HepG2 (cell line): ENCODE data around the gene OSGEPL1. TPM values are rescaled to one million over a fixed set of nuclear protein-coding genes. Genes with fewer than 3 reads are reported as not detected.

Source experiments
- CAMTA2 ChIP-seq: sonication (generic); formaldehyde crosslinking; IDR thresholded peaks from 2 replicates; pipeline ENCODE4 v1.4.0; 2020; ENCODE audit warnings: mild to moderate bottlenecking, missing genetic modification reagents, borderline replicate concordance
- GPN1 ChIP-seq: sonication (generic); formaldehyde crosslinking; IDR thresholded peaks from 2 replicates; pipeline ENCODE4 v1.5.1; 2020; ENCODE audit warnings: missing genetic modification reagents, borderline replicate concordance
- MED8 ChIP-seq: sonication (generic); formaldehyde crosslinking; IDR thresholded peaks from 2 replicates; pipeline ENCODE4 v1.8.1; 2023; ENCODE audit warnings: mild to moderate bottlenecking, missing genetic modification reagents; ENCODE audit not compliant: insufficient replicate concordance
- NR2F2 ChIP-seq: IDR thresholded peaks from 2 replicates; pipeline ENCODE4 v1.6.1; 2012; ENCODE audit warnings: low read depth, inconsistent platforms, borderline replicate concordance
- SALL2 ChIP-seq: sonication (generic); formaldehyde crosslinking; IDR thresholded peaks from 2 replicates; pipeline ENCODE4 v1.8.1; 2023; ENCODE audit warnings: mild to moderate bottlenecking, missing genetic modification reagents, inconsistent platforms
- SIN3A ChIP-seq: IDR thresholded peaks from 2 replicates; pipeline ENCODE4 v1.6.1; 2011; ENCODE audit warnings: low read depth, mild to moderate bottlenecking, control low read depth, low read length, borderline replicate concordance
- U2AF2 ChIP-seq: fragments of 200-400 bp; formaldehyde crosslinking; IDR thresholded peaks from 2 replicates; pipeline ENCODE4 v1.6.1; 2017; ENCODE audit warnings: low read depth, mild to moderate bottlenecking, low read length
- ZFP1 ChIP-seq: IDR thresholded peaks from 2 replicates; pipeline ENCODE4 v1.6.1; 2016
- ZFP90 ChIP-seq: sonication (generic); formaldehyde crosslinking; IDR thresholded peaks from 2 replicates; pipeline ENCODE4 v1.8.0; 2022; ENCODE audit warnings: missing genetic modification reagents, mild to moderate bottlenecking, inconsistent platforms, borderline replicate concordance
- ZNF33B ChIP-seq: sonication (generic); formaldehyde crosslinking; IDR thresholded peaks from 2 replicates; pipeline ENCODE4 v1.5.1; 2020; ENCODE audit warnings: mild to moderate bottlenecking, missing genetic modification reagents
- ZNF446 ChIP-seq: sonication (generic); formaldehyde crosslinking; IDR thresholded peaks from 2 replicates; pipeline ENCODE4 v1.5.0; 2020; ENCODE audit warnings: mild to moderate bottlenecking, missing genetic modification reagents
- ZNF790 ChIP-seq: sonication (generic); formaldehyde crosslinking; IDR thresholded peaks from 2 replicates; pipeline ENCODE4 v1.8.0; 2022; ENCODE audit warnings: missing genetic modification reagents, mild to moderate bottlenecking, borderline replicate concordance
- polyA plus RNA-seq, 8 experiments: library from polyadenylated mRNA; depleted of rRNA in 3 of 8; stranded (reverse) in 7 of 8; unstranded in 1 of 8; fragments of >200 nt; fragmentation: Illumina TruSeq in 4 of 8; extraction: Trizol in 4 of 8; gene quantifications; 2 replicates each; pipeline versions ENCODE4 v1.2.1 to v1.2.3, GENCODE V29; 2011 to 2016; ENCODE audit warnings: low read depth in 4 of 8, missing spikeins in 1 of 8, mixed read lengths in 1 of 8; ENCODE audit not compliant: insufficient read depth in 1 of 8
- total RNA-seq, 5 experiments: library from RNA; depleted of rRNA; stranded (reverse); fragments of >200 nt; fragmentation: Illumina TruSeq; extraction: Trizol; gene quantifications; 2 replicates each; pipeline ENCODE4 v1.2.3, GENCODE V29; 2016; ENCODE audit warnings: low read depth in 1 of 5
- TF ChIP-seq, protein P1 (sequence below): sonication (generic); formaldehyde crosslinking; IDR thresholded peaks from 2 replicates; pipeline ENCODE4 v1.5.1; 2020; ENCODE audit warnings: mild to moderate bottlenecking, missing genetic modification reagents, moderate library complexity
- TF ChIP-seq, protein P2 (sequence below): sonication (generic); formaldehyde crosslinking; IDR thresholded peaks from 2 replicates; pipeline ENCODE4 v1.8.1; 2022; ENCODE audit warnings: mild to moderate bottlenecking, missing genetic modification reagents
- TF ChIP-seq, protein P3 (sequence below): sonication (generic); formaldehyde crosslinking; IDR thresholded peaks from 2 replicates; pipeline ENCODE4 v1.4.0; 2020; ENCODE audit warnings: missing genetic modification reagents
- TF ChIP-seq, protein P4 (sequence below): sonication (generic); formaldehyde crosslinking; IDR thresholded peaks from 2 replicates; pipeline ENCODE4 v1.4.0; 2020; ENCODE audit warnings: missing genetic modification reagents
- TF ChIP-seq, protein P5 (sequence below): sonication (generic); formaldehyde crosslinking; IDR thresholded peaks from 2 replicates; pipeline ENCODE4 v1.4.0; 2020; ENCODE audit warnings: missing genetic modification reagents
- TF ChIP-seq, protein P6 (sequence below): sonication (generic); formaldehyde crosslinking; IDR thresholded peaks from 2 replicates; pipeline ENCODE4 v1.5.1; 2020; ENCODE audit warnings: missing genetic modification reagents, mild to moderate bottlenecking, borderline replicate concordance
- TF ChIP-seq, protein P7 (sequence below): sonication (generic); formaldehyde crosslinking; IDR thresholded peaks from 2 replicates; pipeline ENCODE4 v1.9.0; 2022; ENCODE audit warnings: low read depth, missing genetic modification reagents

OSGEPL1 gene
- total and polyA plus RNA-seq, 2 of the 13 experiments (the other 11 are each of a cell fraction or from before 2014, with no cell fraction given) = 10.2 to 10.8 TPM

DNA sequence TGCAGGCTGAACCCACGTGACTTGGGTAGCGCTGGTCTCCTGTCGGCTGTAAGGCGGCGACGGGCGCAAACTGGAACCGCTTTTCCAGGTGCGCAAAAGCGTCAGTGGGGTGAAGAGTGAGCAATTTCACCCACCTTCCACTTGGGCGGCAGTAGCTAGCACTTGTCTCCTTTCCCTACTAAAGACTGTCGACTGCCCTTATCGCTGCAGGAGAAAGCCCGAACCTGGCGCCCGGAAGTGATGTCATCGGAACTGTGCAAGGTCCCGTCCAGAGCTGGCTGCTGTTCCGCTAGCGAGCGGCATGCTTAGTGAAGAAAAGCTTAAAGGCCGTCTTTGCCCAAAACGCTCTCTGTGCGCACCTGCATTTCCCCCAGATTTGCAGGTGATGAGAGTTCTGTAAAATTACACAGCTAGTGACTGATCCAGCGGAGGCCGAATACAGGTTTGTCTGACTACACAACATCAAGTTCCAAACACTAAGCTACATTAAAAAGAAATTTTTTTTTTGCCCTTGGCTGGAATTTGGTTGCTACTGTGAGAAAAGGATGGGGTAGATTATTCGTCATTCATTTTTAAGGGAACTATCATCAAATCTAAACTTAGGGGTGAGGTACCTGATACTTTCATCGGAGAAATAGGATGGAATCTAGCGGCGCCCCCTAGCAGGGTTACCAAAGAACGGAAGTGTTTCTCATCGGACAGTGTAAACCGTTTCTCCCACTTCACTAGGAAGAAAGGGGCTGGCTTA lies at the start of gene OSGEPL1 (continued):
- TF ChIP-seq ZFP90 (CRISPR knock-in tag) (peak; percentile 94; the same call in 1 of the 2 replicates), U2AF2 (no peak), CAMTA2 (CRISPR knock-in tag) (no peak), ZNF790 (CRISPR knock-in tag) (no peak), SALL2 (CRISPR knock-in tag) (no peak), ZNF33B (CRISPR knock-in tag) (peak; percentile 87), GPN1 (CRISPR knock-in tag) (no peak), MED8 (CRISPR knock-in tag) (peak; percentile 24), ZNF446 (no peak), SIN3A (peak; percentile 93), NR2F2 (no peak), ZFP1 (CRISPR knock-in tag) (peak; percentile 12; the same call in 1 of the 2 replicates)
- TF ChIP-seq, protein P1, sequence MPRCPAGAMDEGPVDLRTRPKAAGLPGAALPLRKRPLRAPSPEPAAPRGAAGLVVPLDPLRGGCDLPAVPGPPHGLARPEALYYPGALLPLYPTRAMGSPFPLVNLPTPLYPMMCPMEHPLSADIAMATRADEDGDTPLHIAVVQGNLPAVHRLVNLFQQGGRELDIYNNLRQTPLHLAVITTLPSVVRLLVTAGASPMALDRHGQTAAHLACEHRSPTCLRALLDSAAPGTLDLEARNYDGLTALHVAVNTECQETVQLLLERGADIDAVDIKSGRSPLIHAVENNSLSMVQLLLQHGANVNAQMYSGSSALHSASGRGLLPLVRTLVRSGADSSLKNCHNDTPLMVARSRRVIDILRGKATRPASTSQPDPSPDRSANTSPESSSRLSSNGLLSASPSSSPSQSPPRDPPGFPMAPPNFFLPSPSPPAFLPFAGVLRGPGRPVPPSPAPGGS (CRISPR knock-in tag) = no peak; the same call in 1 of the 2 replicates
- TF ChIP-seq, protein P2, sequence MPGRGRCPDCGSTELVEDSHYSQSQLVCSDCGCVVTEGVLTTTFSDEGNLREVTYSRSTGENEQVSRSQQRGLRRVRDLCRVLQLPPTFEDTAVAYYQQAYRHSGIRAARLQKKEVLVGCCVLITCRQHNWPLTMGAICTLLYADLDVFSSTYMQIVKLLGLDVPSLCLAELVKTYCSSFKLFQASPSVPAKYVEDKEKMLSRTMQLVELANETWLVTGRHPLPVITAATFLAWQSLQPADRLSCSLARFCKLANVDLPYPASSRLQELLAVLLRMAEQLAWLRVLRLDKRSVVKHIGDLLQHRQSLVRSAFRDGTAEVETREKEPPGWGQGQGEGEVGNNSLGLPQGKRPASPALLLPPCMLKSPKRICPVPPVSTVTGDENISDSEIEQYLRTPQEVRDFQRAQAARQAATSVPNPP (CRISPR knock-in tag) = peak; percentile 94
- TF ChIP-seq, protein P3, sequence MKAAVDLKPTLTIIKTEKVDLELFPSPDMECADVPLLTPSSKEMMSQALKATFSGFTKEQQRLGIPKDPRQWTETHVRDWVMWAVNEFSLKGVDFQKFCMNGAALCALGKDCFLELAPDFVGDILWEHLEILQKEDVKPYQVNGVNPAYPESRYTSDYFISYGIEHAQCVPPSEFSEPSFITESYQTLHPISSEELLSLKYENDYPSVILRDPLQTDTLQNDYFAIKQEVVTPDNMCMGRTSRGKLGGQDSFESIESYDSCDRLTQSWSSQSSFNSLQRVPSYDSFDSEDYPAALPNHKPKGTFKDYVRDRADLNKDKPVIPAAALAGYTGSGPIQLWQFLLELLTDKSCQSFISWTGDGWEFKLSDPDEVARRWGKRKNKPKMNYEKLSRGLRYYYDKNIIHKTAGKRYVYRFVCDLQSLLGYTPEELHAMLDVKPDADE (CRISPR knock-in tag) = no peak
- TF ChIP-seq, protein P4, sequence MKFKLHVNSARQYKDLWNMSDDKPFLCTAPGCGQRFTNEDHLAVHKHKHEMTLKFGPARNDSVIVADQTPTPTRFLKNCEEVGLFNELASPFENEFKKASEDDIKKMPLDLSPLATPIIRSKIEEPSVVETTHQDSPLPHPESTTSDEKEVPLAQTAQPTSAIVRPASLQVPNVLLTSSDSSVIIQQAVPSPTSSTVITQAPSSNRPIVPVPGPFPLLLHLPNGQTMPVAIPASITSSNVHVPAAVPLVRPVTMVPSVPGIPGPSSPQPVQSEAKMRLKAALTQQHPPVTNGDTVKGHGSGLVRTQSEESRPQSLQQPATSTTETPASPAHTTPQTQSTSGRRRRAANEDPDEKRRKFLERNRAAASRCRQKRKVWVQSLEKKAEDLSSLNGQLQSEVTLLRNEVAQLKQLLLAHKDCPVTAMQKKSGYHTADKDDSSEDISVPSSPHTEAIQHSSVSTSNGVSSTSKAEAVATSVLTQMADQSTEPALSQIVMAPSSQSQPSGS (CRISPR knock-in tag) = peak; percentile 95
- TF ChIP-seq, protein P5, sequence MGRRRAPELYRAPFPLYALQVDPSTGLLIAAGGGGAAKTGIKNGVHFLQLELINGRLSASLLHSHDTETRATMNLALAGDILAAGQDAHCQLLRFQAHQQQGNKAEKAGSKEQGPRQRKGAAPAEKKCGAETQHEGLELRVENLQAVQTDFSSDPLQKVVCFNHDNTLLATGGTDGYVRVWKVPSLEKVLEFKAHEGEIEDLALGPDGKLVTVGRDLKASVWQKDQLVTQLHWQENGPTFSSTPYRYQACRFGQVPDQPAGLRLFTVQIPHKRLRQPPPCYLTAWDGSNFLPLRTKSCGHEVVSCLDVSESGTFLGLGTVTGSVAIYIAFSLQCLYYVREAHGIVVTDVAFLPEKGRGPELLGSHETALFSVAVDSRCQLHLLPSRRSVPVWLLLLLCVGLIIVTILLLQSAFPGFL = no peak
- TF ChIP-seq, protein P6, sequence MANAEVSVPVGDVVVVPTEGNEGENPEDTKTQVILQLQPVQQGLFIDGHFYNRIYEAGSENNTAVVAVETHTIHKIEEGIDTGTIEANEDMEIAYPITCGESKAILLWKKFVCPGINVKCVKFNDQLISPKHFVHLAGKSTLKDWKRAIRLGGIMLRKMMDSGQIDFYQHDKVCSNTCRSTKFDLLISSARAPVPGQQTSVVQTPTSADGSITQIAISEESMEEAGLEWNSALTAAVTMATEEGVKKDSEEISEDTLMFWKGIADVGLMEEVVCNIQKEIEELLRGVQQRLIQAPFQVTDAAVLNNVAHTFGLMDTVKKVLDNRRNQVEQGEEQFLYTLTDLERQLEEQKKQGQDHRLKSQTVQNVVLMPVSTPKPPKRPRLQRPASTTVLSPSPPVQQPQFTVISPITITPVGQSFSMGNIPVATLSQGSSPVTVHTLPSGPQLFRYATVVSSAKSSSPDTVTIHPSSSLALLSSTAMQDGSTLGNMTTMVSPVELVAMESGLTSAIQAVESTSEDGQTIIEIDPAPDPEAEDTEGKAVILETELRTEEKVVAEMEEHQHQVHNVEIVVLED (CRISPR knock-in tag) = peak; percentile 70
- TF ChIP-seq, protein P7, sequence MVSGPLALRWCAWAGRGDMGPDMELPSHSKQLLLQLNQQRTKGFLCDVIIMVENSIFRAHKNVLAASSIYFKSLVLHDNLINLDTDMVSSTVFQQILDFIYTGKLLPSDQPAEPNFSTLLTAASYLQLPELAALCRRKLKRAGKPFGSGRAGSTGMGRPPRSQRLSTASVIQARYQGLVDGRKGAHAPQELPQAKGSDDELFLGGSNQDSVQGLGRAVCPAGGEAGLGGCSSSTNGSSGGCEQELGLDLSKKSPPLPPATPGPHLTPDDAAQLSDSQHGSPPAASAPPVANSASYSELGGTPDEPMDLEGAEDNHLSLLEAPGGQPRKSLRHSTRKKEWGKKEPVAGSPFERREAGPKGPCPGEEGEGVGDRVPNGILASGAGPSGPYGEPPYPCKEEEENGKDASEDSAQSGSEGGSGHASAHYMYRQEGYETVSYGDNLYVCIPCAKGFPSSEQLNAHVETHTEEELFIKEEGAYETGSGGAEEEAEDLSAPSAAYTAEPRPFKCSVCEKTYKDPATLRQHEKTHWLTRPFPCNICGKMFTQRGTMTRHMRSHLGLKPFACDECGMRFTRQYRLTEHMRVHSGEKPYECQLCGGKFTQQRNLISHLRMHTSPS = no peak
